Tibial nerve (tissue), 4 donors: ENCODE data around the gene PLEKHA7.

ENCODE experiments used
- EP300 ChIP-seq, 2 donors: sonication (generic); formaldehyde crosslinking; IDR thresholded peaks; one replicate each; pipeline ENCODE4 v1.6.1; 2017; ENCODE audit warnings: antibody characterized with exemption in 2 of 2, mild to moderate bottlenecking in 1 of 2
- POLR2A ChIP-seq, 2 donors: fragments of 450-650 bp; IDR thresholded peaks; one replicate each; pipeline ENCODE4 v1.6.1; 2017; ENCODE audit warnings: antibody characterized with exemption in 2 of 2, mild to moderate bottlenecking in 2 of 2, moderate library complexity in 2 of 2
- TF ChIP-seq, protein P1 (sequence below), 5 experiments: fragments of 200-600 bp in 3 of 5; fragments of 450-650 bp in 2 of 5; sonication (generic) in 3 of 5; IDR thresholded peaks; one replicate each; pipeline ENCODE4 v1.5.1; 2016 to 2019; ENCODE audit warnings: antibody characterized with exemption in 5 of 5, mild to moderate bottlenecking in 3 of 5, moderate library complexity in 2 of 5

DNA sequence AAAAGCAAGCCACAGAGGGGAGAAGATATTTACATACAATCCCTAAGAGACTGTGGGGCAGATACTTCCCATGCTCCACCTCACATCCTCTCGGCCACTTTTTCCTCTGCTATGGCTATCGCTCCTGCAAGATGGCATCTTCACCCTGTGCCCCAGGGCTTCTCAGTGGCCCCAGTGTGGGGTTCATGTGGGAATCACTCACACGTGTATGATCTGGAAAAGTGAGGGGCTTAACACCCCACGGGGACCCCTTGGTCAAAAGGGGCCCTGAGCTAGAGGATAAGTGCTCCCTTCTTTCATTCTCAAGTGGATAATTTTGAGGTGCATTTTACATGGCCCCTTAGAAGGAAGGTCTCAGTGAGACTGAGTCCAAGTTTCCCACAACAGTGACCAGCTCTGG, 247.1 kb downstream of the PLEKHA7 start:
- TF ChIP-seq, protein P1, sequence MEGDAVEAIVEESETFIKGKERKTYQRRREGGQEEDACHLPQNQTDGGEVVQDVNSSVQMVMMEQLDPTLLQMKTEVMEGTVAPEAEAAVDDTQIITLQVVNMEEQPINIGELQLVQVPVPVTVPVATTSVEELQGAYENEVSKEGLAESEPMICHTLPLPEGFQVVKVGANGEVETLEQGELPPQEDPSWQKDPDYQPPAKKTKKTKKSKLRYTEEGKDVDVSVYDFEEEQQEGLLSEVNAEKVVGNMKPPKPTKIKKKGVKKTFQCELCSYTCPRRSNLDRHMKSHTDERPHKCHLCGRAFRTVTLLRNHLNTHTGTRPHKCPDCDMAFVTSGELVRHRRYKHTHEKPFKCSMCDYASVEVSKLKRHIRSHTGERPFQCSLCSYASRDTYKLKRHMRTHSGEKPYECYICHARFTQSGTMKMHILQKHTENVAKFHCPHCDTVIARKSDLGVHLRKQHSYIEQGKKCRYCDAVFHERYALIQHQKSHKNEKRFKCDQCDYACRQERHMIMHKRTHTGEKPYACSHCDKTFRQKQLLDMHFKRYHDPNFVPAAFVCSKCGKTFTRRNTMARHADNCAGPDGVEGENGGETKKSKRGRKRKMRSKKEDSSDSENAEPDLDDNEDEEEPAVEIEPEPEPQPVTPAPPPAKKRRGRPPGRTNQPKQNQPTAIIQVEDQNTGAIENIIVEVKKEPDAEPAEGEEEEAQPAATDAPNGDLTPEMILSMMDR (IDR thresholded peaks at IDR 0.05) = no peak
- TF ChIP-seq POLR2A (IDR thresholded peaks at IDR 0.05) (no peak), EP300 (IDR thresholded peaks at IDR 0.05) (no peak)
